Testis (tissue), 3 donors: ENCODE measurements around the gene CEP295NL. TPM values are rescaled to one million over a fixed set of nuclear protein-coding genes. Genes with fewer than 3 reads are reported as not detected.
"Not testable (repeated sequence)": the region's sequence is repeated elsewhere in the genome, so short reads cannot be mapped to it uniquely, and the experiment has no call there.

Experiments used
- DNase-seq: peaks from one replicate; pipeline ENCODE4 v3.0.0-alpha.2; 2019
- H3K27ac ChIP-seq, 2 donors: fragments of 200-600 bp; sonication (generic); one replicate each; pipeline ENCODE4 v1.5.1; 2019
- H3K27me3 ChIP-seq: fragments of 200-600 bp; sonication (generic); one replicate; pipeline ENCODE4 v1.5.1; 2019
- H3K36me3 ChIP-seq: fragments of 200-600 bp; sonication (generic); one replicate; pipeline ENCODE4 v1.5.1; 2017; ENCODE audit warnings: low read depth; ENCODE audit errors: missing control alignments
- H3K4me1 ChIP-seq: fragments of 200-600 bp; sonication (generic); one replicate; pipeline ENCODE4 v1.5.1; 2019
- H3K4me3 ChIP-seq, 2 donors: fragments of 200-600 bp; sonication (generic); one replicate each; pipeline ENCODE4 v1.5.1; 2017 to 2019
- H3K9me3 ChIP-seq: fragments of 200-600 bp; sonication (generic); one replicate; pipeline ENCODE4 v1.5.1; 2017
- CTCF ChIP-seq, 3 experiments: fragments of 450-650 bp in 2 of 3; fragments of 200-600 bp in 1 of 3; sonication (generic) in 1 of 3; IDR thresholded peaks; one replicate each; pipeline ENCODE4 v1.5.1; 2016 to 2019; ENCODE audit warnings: antibody characterized with exemption in 3 of 3, mild to moderate bottlenecking in 2 of 3, moderate library complexity in 1 of 3
- POLR2A ChIP-seq: fragments of 450-650 bp; IDR thresholded peaks from one replicate; pipeline ENCODE4 v1.6.1; 2017; ENCODE audit warnings: antibody characterized with exemption, mild to moderate bottlenecking, moderate library complexity
- WGBS, 2 donors: methylation state at CpG; one replicate each; pipeline ENCODE4 v1.1.5; 2018; 5-methylcytosine and 5-hydroxymethylcytosine counted together
- intact Hi-C: fragments of 100-400 bp; cut with DNase I; formaldehyde crosslinking; loops from one replicate; pipeline ENCODE4 v1.15.1; 2023; ENCODE audit warnings: low total_unique reads
- polyA plus RNA-seq: library from polyadenylated mRNA; stranded (reverse); fragments of 350-450 nt; fragmentation: Illumina TruSeq; extraction: RNeasy Lipid Tissue Mini Kit (QIAGEN cat#74804); gene quantifications from one replicate; pipeline ENCODE4 v1.2.3, GENCODE V29; 2014; ENCODE audit warnings: low read depth, low replicate concordance; ENCODE audit not compliant: insufficient read depth
- total RNA-seq, 2 donors: library from RNA; depleted of rRNA; stranded (reverse); fragments of >200 nt; gene quantifications; one replicate each; pipeline ENCODE4 v1.2.3, GENCODE V29; 2016

CEP295NL gene
- total and polyA plus RNA-seq, 3 donors from 2014 or later, result 32.3 to 100 (median 77.1) TPM

GRCh38 chr17:78870621-78871020 is 32.4 kb downstream of the CEP295NL start:
- H3K4me1 ChIP-seq, result peaks cover 29% of the 10 kb centered on the region

GRCh38 chr17:78868391-78868790 is 34.6 kb downstream of the CEP295NL start:
- H3K27ac ChIP-seq, result no peak overlapping the region
- DNase-seq, result no peak
- H3K27me3 ChIP-seq, result no peaks in the 10 kb centered on the region
- intact Hi-C loops, result loop anchor here (5.0 kb wide), 1 partner anchor 99 kb away; no protein-coding TSS in a partner anchor
- TF ChIP-seq CTCF (IDR thresholded peaks at IDR 0.05), result no peak
- no peak for TF ChIP-seq POLR2A
- H3K4me1 ChIP-seq, result peaks cover 10% of the 10 kb centered on the region
- no peaks in the 10 kb centered on the region for H3K9me3 ChIP-seq
- no peaks in the 10 kb centered on the region for H3K36me3 ChIP-seq
- no peak overlapping the region for H3K4me3 ChIP-seq
- 79% methylated on average over 7 of the region's 7 CpGs for WGBS, 2 donors

More at GRCh38 chr17:78870621-78871020, 32.4 kb downstream of the CEP295NL start:
- TF ChIP-seq POLR2A, result no peak
- no peak for TF ChIP-seq CTCF (IDR thresholded peaks at IDR 0.05)
- Histone ChIP-seq H3K9me3 (no peaks in the 10 kb centered on the region), H3K27ac (no peak overlapping the region), H3K27me3 (no peaks in the 10 kb centered on the region), H3K4me3 (no peak overlapping the region), H3K36me3 (no peaks in the 10 kb centered on the region)
- intact Hi-C loops, result no loop called here
- 52 to 65% methylated on average over 15 of the region's 15 CpGs for WGBS, 2 donors
- DNase-seq, result no peak

GRCh38 chr17:78867046-78867445 is 36.0 kb downstream of the CEP295NL start:
- H3K27ac ChIP-seq, H3K9me3 ChIP-seq, DNase-seq: not testable (repeated sequence)

GRCh38 chr17:78865682-78866390 is 37.2 kb downstream of the CEP295NL start:
- Histone ChIP-seq H3K9me3 (no peaks in the 10 kb centered on the region), H3K27ac (peak overlapping the region in 1 of 2 donors; percentile 16), H3K36me3 (no peaks in the 10 kb centered on the region), H3K27me3 (no peaks in the 10 kb centered on the region), H3K4me1 (peaks cover 12% of the 10 kb centered on the region), H3K4me3 (no peak overlapping the region)
- intact Hi-C loops, result loop anchor here (5.0 kb wide), 1 partner anchor 101 kb away; no protein-coding TSS in a partner anchor
- TF ChIP-seq POLR2A (no peak), CTCF (IDR thresholded peaks at IDR 0.05) (peak; percentile 75 to 90 (median 86))
- WGBS, 2 donors, result 27 to 49% methylated on average over 18 to 19 of the region's 19 CpGs
- peak; percentile 90 for DNase-seq

More at GRCh38 chr17:78867046-78867445, 36.0 kb downstream of the CEP295NL start:
- not testable (repeated sequence) for H3K4me1 ChIP-seq, H3K4me3 ChIP-seq, H3K27me3 ChIP-seq, H3K36me3 ChIP-seq
- 81% methylated on average over 3 of the region's 3 CpGs for WGBS, 2 donors
- intact Hi-C loops, result loop anchor here (5.0 kb wide), 1 partner anchor 100 kb away; no protein-coding TSS in a partner anchor

GRCh38 chr17:78864117-78864516 is 38.9 kb downstream of the CEP295NL start:
- TF ChIP-seq CTCF (IDR thresholded peaks at IDR 0.05), result no peak
- TF ChIP-seq POLR2A, result no peak
- WGBS, 2 donors, result 57 to 60% methylated on average over 1 of the region's 1 CpG
- Histone ChIP-seq H3K9me3 (no peaks in the 10 kb centered on the region), H3K4me3 (no peak overlapping the region), H3K4me1 (peaks cover 12% of the 10 kb centered on the region), H3K27ac (no peak overlapping the region), H3K36me3 (no peaks in the 10 kb centered on the region), H3K27me3 (no peaks in the 10 kb centered on the region)
- intact Hi-C loops, result no loop called here
- DNase-seq, result no peak
